ENCODE results near the gene PVALB.
"Not testable (repeated sequence)": the region's sequence is repeated elsewhere in the genome, so short reads cannot be mapped to it uniquely, and the experiment has no call there.

The PVALB gene

GRCh38 chr22:36756031-36756430 is 60.8 kb downstream of the PVALB start:
- TF ChIP-seq POLR2AphosphoS5 (IDR thresholded peaks at IDR 0.05; ENCODE audit: low read depth) = no peak
- TF ChIP-seq SPI1 (IDR thresholded peaks at IDR 0.05; ENCODE audit: borderline replicate concordance, low read depth) = no peak
- TF ChIP-seq GABPA (IDR thresholded peaks at IDR 0.05; ENCODE audit: low read depth) = no peak
- no peak for TF ChIP-seq CTCF (IDR thresholded peaks at IDR 0.05; ENCODE audit: insufficient read depth, low read length)
- no peak overlapping the region for H3K27ac ChIP-seq (replicated peaks)
- no peak overlapping the region for H3K4me3 ChIP-seq (replicated peaks; ENCODE audit: insufficient read depth, low read length)
- no peak for DNase-seq (ENCODE audit: low read depth in 1 of 2, low spot score in 1 of 2)
- H3K27me3 ChIP-seq (ENCODE audit: insufficient read depth, poor library complexity, severe bottlenecking) = no peaks in the 10 kb centered on the region

GRCh38 chr22:36755316-36755715 is 61.5 kb downstream of the PVALB start:
- TF ChIP-seq GABPA (IDR thresholded peaks at IDR 0.05; ENCODE audit: low read depth) (no peak), CTCF (IDR thresholded peaks at IDR 0.05; ENCODE audit: insufficient read depth, low read length) (no peak), SPI1 (IDR thresholded peaks at IDR 0.05; ENCODE audit: borderline replicate concordance, low read depth) (no peak), REST (IDR thresholded peaks at IDR 0.05; ENCODE audit: insufficient replicate concordance, low read depth) (no peak), POLR2AphosphoS5 (IDR thresholded peaks at IDR 0.05; ENCODE audit: low read depth) (no peak)
- DNase-seq (ENCODE audit: low read depth in 1 of 2, low spot score in 1 of 2) = no peak
- Histone ChIP-seq H3K27me3 (ENCODE audit: insufficient read depth, poor library complexity, severe bottlenecking) (no peaks in the 10 kb centered on the region), H3K4me3 (replicated peaks; ENCODE audit: insufficient read depth, low read length) (no peak overlapping the region), H3K27ac (replicated peaks) (no peak overlapping the region)

GRCh38 chr22:36754881-36755280 is 62.0 kb downstream of the PVALB start:
- DNase-seq (ENCODE audit: low read depth in 1 of 2, low spot score in 1 of 2); H3K27me3 ChIP-seq (ENCODE audit: insufficient read depth, poor library complexity, severe bottlenecking); H3K27ac ChIP-seq (replicated peaks); H3K4me3 ChIP-seq (replicated peaks; ENCODE audit: insufficient read depth, low read length): not testable (repeated sequence)

- TF ChIP-seq GABPA (IDR thresholded peaks at IDR 0.05; ENCODE audit: low read depth) (no peak), POLR2AphosphoS5 (IDR thresholded peaks at IDR 0.05; ENCODE audit: low read depth) (no peak), CTCF (IDR thresholded peaks at IDR 0.05; ENCODE audit: insufficient read depth, low read length) (no peak), SPI1 (IDR thresholded peaks at IDR 0.05; ENCODE audit: borderline replicate concordance, low read depth) (no peak), REST (IDR thresholded peaks at IDR 0.05; ENCODE audit: insufficient replicate concordance, low read depth) (no peak)
- H3K27me3 ChIP-seq (ENCODE audit: insufficient read depth, poor library complexity, severe bottlenecking) = no peaks in the 10 kb centered on the region
- no peak overlapping the region for H3K27ac ChIP-seq (replicated peaks)
- no peak for DNase-seq (ENCODE audit: low read depth in 1 of 2, low spot score in 1 of 2)
- H3K4me3 ChIP-seq (replicated peaks; ENCODE audit: insufficient read depth, low read length) = no peak overlapping the region
Observed at GRCh38 chr22:36753916-36754315, 62.9 kb downstream of the PVALB start.

Measured in HL-60 (cell line).